Glutamatergic neuron (in vitro differentiated cells): Measurements from ENCODE around the gene IL1RAPL2. TPM values are rescaled to one million over a fixed set of nuclear protein-coding genes. Genes with fewer than 3 reads are reported as not detected.

Experiments
- DNase-seq: peaks from one replicate; pipeline ENCODE4 v3.0.0; 2022
- H3K27ac Mint-ChIP-seq: one replicate; pipeline ENCODE4 v1.8.0; 2020; ENCODE audit warnings: mild to moderate bottlenecking, mixed read lengths, inconsistent platforms; ENCODE audit not compliant: unreplicated experiment
- H3K27me3 Mint-ChIP-seq: one replicate; pipeline ENCODE4 v1.8.0; 2020; ENCODE audit warnings: mild to moderate bottlenecking, moderate library complexity, mixed read lengths, inconsistent platforms; ENCODE audit not compliant: unreplicated experiment
- H3K36me3 Mint-ChIP-seq: one replicate; pipeline ENCODE4 v1.8.0; 2020; ENCODE audit warnings: mild to moderate bottlenecking, mixed read lengths, inconsistent platforms; ENCODE audit not compliant: unreplicated experiment
- H3K4me1 Mint-ChIP-seq: one replicate; pipeline ENCODE4 v1.8.0; 2020; ENCODE audit warnings: mild to moderate bottlenecking, low read depth, mixed read lengths, inconsistent platforms; ENCODE audit not compliant: unreplicated experiment
- H3K4me3 Mint-ChIP-seq: one replicate; pipeline ENCODE4 v1.8.0; 2020; ENCODE audit warnings: mild to moderate bottlenecking, mixed read lengths, inconsistent platforms; ENCODE audit not compliant: unreplicated experiment
- H3K9me3 Mint-ChIP-seq: one replicate; pipeline ENCODE4 v1.8.0; 2020; ENCODE audit warnings: mild to moderate bottlenecking, moderate library complexity, mixed read lengths, inconsistent platforms; ENCODE audit not compliant: unreplicated experiment
- total RNA-seq: library from RNA; stranded (reverse); fragmentation: NEBNext Ultra II Directional; extraction: Animal tissue kit (Norgen Biotek cat#: 25700); gene quantifications from one replicate; pipeline ENCODE4 v1.2.1, GENCODE V29; 2021; ENCODE audit not compliant: unreplicated experiment
- TF ChIP-seq, protein P1 (sequence below): fragments of 200-600 bp; sonication (generic); IDR thresholded peaks from one replicate; pipeline ENCODE4 v1.5.0; 2021; ENCODE audit not compliant: partially characterized antibody, unreplicated experiment

The IL1RAPL2 gene
- total RNA-seq, 1 donor from 2014 or later = 0.76 TPM

DNA sequence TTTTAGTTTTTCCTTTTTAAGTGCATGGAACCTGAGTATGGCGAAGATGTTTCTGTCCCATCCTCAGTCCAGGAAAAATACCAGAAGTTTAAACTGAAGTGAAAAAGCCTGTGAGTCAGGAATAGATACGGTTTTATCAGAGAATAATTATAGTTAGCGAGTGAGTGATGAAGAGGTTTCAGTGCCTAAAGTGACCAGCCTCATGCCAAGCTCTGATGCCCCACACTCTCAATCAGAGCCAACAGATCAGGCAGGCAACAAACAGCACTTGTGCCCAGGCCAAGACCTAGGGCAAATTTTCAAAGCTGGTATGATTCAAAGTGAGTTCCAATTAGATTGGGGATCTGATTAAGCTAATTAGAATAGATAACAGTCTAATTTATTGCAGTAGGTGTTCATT is 1043.5 kb downstream of the IL1RAPL2 start:
- TF ChIP-seq, protein P1, sequence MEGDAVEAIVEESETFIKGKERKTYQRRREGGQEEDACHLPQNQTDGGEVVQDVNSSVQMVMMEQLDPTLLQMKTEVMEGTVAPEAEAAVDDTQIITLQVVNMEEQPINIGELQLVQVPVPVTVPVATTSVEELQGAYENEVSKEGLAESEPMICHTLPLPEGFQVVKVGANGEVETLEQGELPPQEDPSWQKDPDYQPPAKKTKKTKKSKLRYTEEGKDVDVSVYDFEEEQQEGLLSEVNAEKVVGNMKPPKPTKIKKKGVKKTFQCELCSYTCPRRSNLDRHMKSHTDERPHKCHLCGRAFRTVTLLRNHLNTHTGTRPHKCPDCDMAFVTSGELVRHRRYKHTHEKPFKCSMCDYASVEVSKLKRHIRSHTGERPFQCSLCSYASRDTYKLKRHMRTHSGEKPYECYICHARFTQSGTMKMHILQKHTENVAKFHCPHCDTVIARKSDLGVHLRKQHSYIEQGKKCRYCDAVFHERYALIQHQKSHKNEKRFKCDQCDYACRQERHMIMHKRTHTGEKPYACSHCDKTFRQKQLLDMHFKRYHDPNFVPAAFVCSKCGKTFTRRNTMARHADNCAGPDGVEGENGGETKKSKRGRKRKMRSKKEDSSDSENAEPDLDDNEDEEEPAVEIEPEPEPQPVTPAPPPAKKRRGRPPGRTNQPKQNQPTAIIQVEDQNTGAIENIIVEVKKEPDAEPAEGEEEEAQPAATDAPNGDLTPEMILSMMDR = no peak
- Mint-ChIP-seq H3K27me3 (no peaks in the 10 kb centered on the region), H3K4me1 (no peaks in the 10 kb centered on the region), H3K9me3 (no peaks in the 10 kb centered on the region), H3K36me3 (no peaks in the 10 kb centered on the region), H3K4me3 (no peak overlapping the region), H3K27ac (no peak overlapping the region)
- DNase-seq = no peak

DNA sequence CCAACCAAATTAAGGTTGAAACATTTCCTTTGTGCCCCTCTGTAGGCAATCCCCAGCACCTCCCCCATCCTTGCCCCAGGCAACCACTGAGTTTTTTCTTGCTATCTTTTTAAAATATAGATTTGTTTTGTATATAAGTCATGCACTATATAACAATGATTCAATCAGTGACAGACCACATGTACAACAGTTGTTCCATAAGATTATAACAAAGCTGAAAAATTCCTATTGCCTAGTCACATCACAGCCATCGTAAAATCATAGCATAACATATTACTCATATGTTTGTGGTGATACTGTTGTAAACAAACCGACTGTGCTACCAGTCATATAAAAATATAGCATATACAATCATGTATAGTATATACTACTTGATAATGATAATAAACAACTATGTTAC is 1044.4 kb downstream of the IL1RAPL2 start:
- Mint-ChIP-seq H3K27me3 (no peaks in the 10 kb centered on the region), H3K4me3 (no peak overlapping the region), H3K4me1 (no peaks in the 10 kb centered on the region), H3K27ac (no peak overlapping the region), H3K36me3 (no peaks in the 10 kb centered on the region), H3K9me3 (no peaks in the 10 kb centered on the region)
- TF ChIP-seq, protein P1 = no peak
- DNase-seq = no peak

DNA sequence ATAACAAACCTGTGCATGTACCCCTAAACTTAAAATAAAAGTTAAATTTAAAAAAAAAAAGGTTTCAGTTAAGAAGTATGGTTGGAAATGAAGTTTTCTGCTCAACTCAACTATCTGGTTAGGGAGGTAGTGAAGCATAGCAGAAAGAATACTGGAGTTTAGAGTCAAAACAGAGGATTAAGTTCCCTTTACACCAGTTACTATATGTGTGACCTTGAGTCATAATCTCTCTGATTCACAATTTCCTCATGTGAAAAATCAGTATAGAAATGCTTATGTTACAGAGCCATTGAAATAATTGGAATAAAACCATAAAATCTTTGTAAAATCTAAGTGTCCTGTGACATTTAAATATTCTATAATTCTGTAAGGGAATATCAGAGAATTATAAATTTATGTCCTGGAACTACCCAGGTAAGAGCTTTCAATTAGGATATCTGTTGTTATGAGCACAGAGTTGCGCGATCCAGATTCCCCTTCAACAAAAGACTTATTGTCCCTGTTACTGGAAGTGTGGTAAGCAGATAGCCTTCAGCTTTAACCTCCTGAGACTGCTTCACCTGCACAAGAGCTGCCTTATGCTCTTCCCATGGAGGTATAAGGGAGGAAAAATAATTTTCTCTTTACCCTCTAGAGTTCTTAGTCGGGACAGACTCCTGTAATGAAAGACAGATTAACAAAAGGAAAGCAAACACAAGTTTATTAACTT is 1052.5 kb downstream of the IL1RAPL2 start:
- DNase-seq = no peak
- no peak overlapping the region for H3K27ac Mint-ChIP-seq
- H3K4me3 Mint-ChIP-seq = no peak overlapping the region

DNA sequence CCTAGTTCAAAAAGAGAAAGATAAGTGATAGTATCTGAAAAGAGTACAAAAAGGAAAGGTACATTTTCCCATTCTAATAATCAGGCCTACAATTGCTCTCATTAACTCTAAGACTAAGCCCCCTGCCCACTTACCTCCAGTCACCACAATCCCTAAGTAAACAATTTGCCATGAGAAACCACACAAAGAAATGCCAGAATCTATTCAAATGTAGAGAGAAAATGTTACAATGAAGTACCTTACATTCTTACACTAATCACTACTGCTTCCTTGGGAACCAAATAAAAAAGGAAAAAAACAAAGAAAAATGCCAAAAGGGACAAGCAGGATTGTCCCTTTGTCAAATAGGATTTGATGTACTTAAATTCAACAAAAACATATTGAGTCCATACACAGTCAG is 1068.2 kb downstream of the IL1RAPL2 start:
- H3K36me3 Mint-ChIP-seq = no peaks in the 10 kb centered on the region
- DNase-seq = no peak
- TF ChIP-seq, protein P1 = no peak
- H3K4me1 Mint-ChIP-seq = peaks cover 21% of the 10 kb centered on the region
- H3K27me3 Mint-ChIP-seq = no peaks in the 10 kb centered on the region
- peaks cover 4% of the 10 kb centered on the region for H3K9me3 Mint-ChIP-seq
- H3K4me3 Mint-ChIP-seq = no peak overlapping the region
- H3K27ac Mint-ChIP-seq = no peak overlapping the region

More for the DNA sequence above, 1052.5 kb downstream of the IL1RAPL2 start:
- Mint-ChIP-seq H3K36me3 (no peaks in the 10 kb centered on the region), H3K27me3 (no peaks in the 10 kb centered on the region), H3K9me3 (no peaks in the 10 kb centered on the region), H3K4me1 (peaks cover 3% of the 10 kb centered on the region)
- TF ChIP-seq, protein P1 = no peak

DNA sequence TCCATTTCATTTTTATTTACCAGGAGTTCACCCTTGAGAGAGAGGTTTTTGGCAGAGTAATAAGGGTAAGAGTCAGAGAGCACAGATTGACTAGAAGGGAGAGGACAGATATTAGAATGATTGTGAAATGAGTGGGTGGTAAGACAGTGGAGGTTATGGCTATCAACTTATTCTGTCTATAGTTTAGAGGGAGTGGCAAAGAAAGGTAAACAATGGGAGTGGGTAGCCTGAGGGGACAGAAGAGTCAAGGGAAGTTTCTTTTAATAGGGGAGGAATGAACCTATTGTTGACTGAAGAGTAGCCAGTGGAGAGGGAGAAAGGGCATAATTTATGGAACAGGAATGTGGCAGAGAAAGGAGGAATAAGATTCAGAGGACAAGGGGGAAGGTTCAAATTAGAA is 1069.8 kb downstream of the IL1RAPL2 start:
- peak overlapping the region; percentile 93 for H3K27ac Mint-ChIP-seq
- H3K27me3 Mint-ChIP-seq = no peaks in the 10 kb centered on the region
- H3K36me3 Mint-ChIP-seq = no peaks in the 10 kb centered on the region
- no peak for DNase-seq
- H3K4me3 Mint-ChIP-seq = no peak overlapping the region
- H3K4me1 Mint-ChIP-seq = peaks cover 21% of the 10 kb centered on the region
- peaks cover 4% of the 10 kb centered on the region for H3K9me3 Mint-ChIP-seq
- TF ChIP-seq, protein P1 = no peak
